NCI-H748 (cell line): Measurements from ENCODE around the gene TRAFD1.
"Not testable (repeated sequence)": the region's sequence is repeated elsewhere in the genome, so short reads cannot be mapped to it uniquely, and the experiment has no call there.

Source experiments
- DNase-seq: peaks from one replicate; lab custom pipeline; 2025; ENCODE audit not compliant: unreplicated experiment; lab: John Stamatoyannopoulos, UW

The TRAFD1 gene, protein sequence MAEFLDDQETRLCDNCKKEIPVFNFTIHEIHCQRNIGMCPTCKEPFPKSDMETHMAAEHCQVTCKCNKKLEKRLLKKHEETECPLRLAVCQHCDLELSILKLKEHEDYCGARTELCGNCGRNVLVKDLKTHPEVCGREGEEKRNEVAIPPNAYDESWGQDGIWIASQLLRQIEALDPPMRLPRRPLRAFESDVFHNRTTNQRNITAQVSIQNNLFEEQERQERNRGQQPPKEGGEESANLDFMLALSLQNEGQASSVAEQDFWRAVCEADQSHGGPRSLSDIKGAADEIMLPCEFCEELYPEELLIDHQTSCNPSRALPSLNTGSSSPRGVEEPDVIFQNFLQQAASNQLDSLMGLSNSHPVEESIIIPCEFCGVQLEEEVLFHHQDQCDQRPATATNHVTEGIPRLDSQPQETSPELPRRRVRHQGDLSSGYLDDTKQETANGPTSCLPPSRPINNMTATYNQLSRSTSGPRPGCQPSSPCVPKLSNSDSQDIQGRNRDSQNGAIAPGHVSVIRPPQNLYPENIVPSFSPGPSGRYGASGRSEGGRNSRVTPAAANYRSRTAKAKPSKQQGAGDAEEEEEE

GRCh38 chr12:112125250-112125999 lies at the start of gene TRAFD1:
TSS of gene TRAFD1 (plus strand) at chr12:112125560. CDS start at chr12:112130523, 4,963 bp downstream.
- peak; percentile 98 for DNase-seq

GRCh38 chr12:112087055-112087850 lies 38.1 kb upstream of the TRAFD1 start:
- no peak for DNase-seq

- no peak for DNase-seq
Measured at GRCh38 chr12:112087851-112088250, 37.5 kb upstream of the TRAFD1 start.

- no peak for DNase-seq
Measured at GRCh38 chr12:112091563-112091962, 33.8 kb upstream of the TRAFD1 start.

GRCh38 chr12:112096070-112096469 lies 29.3 kb upstream of the TRAFD1 start:
- DNase-seq, result no peak

DNA sequence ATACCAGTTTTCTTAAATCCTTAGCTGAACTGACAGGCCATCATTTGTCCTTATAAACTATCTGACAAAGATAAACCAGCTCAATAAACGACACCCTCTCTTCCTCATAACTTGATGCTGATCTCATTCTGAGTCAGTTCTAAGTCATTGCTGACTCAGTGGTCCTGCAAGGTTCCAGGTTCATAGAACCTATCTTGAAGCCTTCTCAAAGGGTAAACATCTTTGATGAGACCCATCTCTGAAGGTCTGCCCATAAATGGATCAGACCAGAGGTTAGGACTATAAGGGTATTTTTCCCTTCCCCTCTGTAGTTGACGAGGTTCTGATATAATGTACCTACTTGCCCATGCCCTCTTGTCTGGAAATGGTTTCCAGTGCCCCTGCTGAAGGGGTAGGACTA lies 28.7 kb upstream of the TRAFD1 start:
- DNase-seq, result no peak

DNA sequence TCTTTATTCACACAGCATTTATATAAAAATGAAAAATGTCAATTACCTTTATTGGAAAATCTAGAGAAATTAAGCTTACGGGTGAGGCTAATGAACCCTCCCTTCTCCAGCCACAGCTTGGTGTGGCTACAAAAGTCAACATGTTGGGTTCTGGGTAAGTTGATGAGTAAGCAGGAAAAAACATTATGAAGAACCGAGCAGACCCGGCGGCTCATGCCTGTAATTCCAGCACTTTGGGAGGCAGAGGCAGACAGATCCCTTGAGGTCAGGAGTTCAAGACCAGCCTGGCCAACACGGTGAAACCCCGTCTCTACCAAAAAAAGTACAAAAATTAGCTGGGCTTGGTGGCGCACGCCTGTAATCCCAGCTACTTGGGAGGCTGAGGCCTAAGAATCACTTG lies 27.7 kb upstream of the TRAFD1 start:
- DNase-seq, result no peak

DNA sequence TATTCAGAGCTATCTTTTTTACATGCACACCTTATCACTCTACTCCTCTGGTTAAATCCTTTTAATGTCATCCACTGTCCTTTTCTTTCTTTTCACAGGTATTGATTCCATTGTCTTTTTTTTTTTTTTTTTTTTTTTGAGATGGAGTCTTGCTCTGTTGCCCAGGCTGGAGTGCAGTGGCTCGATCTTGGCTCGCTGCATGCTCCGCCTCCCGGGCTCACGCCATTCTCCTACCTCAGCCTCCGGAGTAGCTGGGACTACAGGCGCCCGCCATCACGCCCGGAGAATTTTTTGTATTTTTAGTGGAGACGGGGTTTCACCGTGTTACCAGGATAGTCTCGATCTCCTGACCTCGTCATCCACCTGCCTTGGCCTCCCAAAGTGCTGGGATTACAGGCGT lies 24.9 kb upstream of the TRAFD1 start:
- not testable (repeated sequence) for DNase-seq

DNA sequence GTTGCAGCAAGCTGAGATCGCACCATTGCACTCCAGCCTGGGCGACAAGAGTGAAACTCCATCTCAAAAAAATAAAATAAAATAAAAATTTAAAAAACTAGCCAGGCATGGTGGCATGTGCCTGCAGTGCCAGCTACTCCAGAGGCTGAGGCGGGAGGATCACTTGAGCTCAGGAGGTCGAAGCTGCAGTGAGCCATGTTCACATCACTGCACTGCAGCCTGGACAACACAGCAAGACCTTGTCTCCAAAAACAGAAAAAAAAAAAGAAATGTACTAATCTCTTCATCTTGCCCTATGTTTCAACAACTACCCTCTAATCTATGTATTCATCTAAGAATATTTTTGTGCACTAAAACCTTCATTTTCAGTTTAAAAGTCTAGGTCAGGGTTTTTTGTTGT lies 23.2 kb upstream of the TRAFD1 start:
- DNase-seq, result no peak

- DNase-seq, result not testable (repeated sequence)
Measured at GRCh38 chr12:112102746-112103145, 22.6 kb upstream of the TRAFD1 start.

DNA sequence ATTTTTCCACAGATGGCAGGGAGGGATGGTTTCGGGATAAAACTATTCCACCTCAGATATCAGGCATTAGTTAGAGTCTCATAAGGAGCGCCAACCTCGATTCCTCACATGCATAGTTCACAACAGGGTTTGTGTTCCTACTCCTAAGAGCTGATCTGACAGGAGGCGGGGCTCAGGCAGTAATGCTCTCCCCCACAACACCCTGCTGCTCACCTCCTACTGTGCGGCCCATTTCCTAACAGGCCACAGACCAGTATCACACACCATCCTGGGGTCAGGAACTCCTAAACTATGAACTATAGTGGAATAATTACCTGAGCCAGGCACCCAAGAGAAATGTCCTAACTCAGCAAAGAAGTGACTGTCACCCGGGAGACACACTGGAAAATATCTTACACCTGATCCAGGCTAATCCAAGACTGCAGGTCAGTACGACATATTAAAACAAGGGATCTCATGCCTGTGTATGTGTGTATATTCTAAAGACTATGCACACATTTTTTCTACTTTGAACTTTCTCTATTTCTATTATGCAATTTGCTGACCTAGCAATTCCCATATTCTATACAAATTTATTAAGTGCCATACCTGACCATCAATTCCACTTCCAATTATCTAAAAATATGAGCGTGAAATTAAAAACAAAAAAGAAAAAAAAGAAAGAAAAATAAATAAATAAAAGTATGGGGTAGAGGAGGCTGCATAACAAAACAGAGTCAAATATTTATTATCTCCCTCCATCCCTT lies 21.4 kb upstream of the TRAFD1 start:
- DNase-seq, result no peak

- no peak for DNase-seq
Measured at GRCh38 chr12:112105891-112106290, 19.5 kb upstream of the TRAFD1 start.

GRCh38 chr12:112107306-112108201 lies 17.8 kb upstream of the TRAFD1 start:
- DNase-seq, result peak; percentile 31

- DNase-seq, result peak; percentile 85
Measured at GRCh38 chr12:112108202-112109079, 16.9 kb upstream of the TRAFD1 start, which contains the start of gene NAA25. TSS of gene NAA25 (minus strand) at chr12:112108783. CDS start at chr12:112108773, 10 bp downstream.

- not testable (repeated sequence) for DNase-seq
Measured at GRCh38 chr12:112110787-112111662, 14.3 kb upstream of the TRAFD1 start.

DNA sequence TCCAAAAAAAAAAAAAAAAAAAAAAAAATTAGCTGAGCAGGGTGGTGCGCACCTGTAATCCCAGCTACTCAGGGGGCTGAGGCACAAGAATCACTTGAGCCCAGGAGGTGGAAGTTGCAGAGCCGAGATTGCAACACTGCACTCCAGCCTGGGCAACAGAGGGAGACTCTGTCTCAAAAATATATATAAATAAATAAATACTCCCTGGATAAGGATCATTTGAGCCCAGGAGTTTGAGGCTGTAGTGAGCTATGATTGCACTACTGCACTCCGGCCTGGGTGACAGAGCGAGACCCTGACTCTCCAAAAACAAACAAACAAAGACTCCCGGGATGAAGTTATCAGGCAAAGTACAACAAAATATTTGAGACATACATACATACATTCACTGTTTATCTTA lies 13.4 kb upstream of the TRAFD1 start:
- DNase-seq, result no peak

DNA sequence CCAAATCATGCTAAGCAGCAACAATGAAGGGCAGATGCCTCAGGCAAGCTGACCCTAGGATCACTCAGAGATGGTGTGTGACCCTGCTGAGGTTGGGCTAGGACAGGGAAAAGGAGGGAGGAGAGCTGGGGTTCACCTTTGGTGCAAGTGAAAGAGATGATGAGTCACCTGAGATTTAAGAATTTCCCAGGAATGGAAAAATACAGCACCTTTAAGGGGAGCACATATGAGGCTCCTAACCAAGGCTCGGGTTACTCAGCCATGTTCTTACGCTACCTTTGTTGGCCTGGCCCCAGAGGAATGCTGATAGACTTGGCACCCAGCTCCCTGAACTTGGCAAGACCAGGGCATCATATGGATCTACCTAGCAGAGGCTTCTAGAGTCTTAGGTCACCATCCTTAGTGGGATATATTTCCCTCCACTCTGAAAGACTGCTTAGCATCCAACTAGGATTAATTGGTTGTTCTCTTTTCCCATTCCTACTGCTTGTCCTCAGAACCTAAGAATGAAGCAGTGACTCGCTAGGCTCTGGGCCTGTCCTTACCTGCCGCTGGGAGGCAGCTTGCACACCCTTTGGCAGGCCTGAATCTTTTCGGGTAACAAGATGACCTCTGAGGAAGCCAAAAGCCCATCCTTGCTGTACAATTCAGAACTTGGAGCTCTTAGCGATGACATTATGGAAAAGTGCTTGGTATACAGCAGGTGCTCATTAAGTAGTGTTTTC lies 12.8 kb upstream of the TRAFD1 start:
- DNase-seq, result no peak
